ENCODE data around the gene ROBO2.

ROBO2 gene

DNA sequence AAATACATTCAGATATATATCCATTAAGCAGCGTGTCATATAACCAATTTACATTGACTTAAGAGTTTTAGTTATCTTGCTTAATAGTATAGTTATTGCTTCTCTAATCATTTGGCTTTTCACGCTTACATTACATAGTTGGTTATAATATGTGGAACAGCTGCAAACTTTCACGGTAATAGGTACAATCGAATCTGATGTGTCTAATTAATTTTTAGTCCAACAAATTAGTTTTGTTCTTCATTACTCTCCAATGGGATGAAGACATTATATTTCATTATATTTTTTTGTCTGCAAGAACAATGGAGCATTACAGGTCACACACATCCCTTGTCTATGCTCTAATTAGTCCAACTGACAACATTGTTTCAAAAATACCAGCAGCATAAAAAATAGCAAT lies 546.3 kb downstream of the ROBO2 start:
- no peak for DNase-seq (ENCODE audit: low read depth in 2 of 2)

GRCh38 chr3:77588863-77589262 lies 549.0 kb downstream of the ROBO2 start:
- no peak for DNase-seq (ENCODE audit: low read depth in 2 of 2)

GRCh38 chr3:77590191-77590590 lies 550.3 kb downstream of the ROBO2 start:
- DNase-seq (ENCODE audit: low read depth in 2 of 2) = no peak

DNA sequence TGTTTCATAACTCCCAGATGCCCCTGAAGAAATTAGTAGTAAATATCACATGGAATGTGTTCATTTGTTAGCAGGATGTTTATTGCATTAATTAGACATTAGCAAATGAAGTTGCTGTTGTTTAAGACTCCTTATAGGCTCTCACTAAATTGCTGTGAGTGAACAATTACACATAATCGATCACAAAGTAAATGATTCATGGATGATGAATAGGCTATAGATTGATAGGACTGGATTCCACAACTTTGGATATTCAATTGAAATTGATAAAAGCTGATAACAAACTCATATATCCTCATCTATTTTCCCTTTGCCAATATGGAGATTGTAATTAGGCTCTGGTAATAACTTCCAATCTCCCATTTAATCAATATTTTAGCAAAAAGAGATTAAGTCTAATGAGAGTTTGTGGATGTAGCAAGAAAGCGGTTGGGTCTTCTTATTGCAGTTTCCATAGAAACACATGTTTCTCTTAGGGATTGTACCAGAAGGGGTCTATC lies 555.5 kb downstream of the ROBO2 start:
- no peak for DNase-seq (ENCODE audit: low read depth in 2 of 2)

- no peak for DNase-seq (ENCODE audit: low read depth in 2 of 2)
These were observed 560.0 kb downstream of the ROBO2 start for GRCh38 chr3:77599948-77600347.

DNA sequence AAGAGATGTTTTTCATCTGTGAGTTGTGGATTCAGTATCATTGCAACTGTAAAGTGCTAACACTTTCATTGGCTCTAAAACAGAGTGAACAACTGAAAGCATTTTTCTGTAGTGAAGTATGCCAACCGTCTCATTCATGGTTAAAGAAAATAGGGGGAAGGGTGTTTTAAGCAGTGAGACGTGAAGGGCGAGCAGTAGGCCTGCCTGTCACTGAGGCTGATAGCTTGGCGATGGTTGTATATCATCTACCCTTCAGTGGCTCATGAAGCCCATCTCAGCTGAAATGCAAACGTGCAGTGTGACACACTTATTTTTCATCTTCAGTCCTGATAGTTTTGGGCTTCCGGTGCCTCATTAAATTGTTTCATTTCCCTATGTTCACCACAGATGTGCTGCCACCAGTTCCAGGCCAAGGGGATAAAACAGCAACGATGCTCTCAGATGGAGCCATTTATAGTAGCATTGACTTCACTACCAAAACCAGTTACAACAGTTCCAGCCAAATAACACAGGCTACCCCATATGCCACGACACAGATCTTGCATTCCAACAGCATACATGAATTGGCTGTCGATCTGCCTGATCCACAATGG lies 562.0 kb downstream of the ROBO2 start:
- DNase-seq (ENCODE audit: low read depth in 2 of 2) = no peak

GRCh38 chr3:77602722-77603121 lies 562.8 kb downstream of the ROBO2 start:
- no peak for DNase-seq (ENCODE audit: low read depth in 2 of 2)

DNA sequence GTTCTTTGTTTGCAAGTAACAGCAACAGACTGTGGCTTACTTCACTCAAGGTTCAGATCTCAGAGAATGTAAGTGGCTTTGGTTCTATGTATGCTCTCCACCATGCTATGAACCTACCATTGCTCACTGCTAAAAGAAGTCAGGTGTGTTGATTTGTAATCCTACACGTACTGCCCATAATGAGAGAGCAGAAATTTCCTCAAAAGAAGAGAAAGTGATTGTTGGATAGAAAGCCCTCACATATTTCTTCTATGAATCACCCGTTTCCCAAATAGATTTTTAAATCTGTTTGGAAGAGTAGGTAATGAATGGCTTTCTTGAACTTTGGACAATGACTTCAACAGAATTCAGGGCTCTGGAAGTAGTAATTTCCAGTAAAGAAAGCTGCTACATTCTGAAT lies 565.4 kb downstream of the ROBO2 start:
- no peak for DNase-seq (ENCODE audit: low read depth in 2 of 2)

DNA sequence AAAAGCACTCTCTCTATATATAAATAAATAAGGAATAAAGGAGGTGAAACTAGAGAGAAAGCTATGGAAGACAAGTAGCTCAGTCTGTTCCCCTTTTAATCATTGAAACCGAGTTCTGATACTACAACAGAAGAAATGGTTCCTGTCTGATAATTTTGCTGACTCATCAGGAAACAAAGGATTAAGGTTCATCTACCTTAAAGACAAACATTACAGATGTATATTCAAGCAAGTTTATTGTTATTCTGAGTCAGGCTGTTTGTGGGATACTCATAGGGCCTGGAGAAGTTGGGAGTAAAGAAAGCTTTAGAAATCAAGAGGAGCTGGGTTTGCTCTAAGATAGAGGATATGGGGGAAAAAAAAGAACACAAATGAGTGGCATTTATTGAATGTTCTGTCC lies 566.0 kb downstream of the ROBO2 start:
- DNase-seq (ENCODE audit: low read depth in 2 of 2) = no peak

DNA sequence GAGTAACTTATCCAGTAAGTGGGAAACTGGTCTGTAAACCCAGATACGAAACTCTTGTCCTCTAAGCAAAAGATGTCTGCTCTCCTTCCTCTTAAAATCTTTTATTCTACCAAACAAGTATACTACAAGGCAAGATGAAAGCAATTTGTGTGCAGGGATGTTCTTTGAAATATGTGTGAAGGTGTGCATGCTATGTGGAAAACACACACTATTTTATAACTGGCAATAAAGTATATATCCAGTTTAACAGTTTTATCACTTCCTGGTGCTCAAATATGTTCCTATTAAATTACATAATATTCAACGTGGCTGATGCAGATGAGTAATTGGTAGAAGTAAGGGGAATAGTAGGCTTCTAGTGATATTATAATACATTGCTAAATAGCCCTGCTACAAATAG lies 566.5 kb downstream of the ROBO2 start:
- DNase-seq (ENCODE audit: low read depth in 2 of 2) = no peak

GRCh38 chr3:77618686-77619085 lies 578.8 kb downstream of the ROBO2 start:
- no peak for DNase-seq (ENCODE audit: low read depth in 2 of 2)

DNA sequence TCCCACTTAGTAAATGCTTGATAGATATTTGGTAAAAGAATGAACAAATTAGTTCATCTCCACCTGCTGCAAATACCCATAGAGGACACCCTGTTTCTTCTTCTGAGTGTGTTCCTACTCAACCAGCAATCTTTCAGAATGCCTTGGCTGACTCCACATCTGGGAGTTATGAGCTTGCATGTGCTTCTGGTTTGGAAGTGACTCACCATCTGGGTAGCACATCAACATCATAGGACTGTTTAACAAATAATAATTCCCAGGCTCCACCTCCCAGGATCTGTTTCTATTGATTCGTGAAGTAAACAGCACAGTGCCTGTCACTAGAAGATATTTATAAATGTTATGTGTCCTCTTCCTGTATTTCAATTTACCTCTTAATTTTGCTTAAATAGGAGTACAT lies 580.1 kb downstream of the ROBO2 start:
- no peak for DNase-seq (ENCODE audit: low read depth in 2 of 2)

- DNase-seq (ENCODE audit: low read depth in 2 of 2) = no peak
These were observed 583.6 kb downstream of the ROBO2 start for GRCh38 chr3:77623500-77623899.

- no peak for DNase-seq (ENCODE audit: low read depth in 2 of 2)
These were observed 586.3 kb downstream of the ROBO2 start for GRCh38 chr3:77626157-77626556.

- no peak for DNase-seq (ENCODE audit: low read depth in 2 of 2)
These were observed 608.3 kb downstream of the ROBO2 start for GRCh38 chr3:77648214-77648613.

DNA sequence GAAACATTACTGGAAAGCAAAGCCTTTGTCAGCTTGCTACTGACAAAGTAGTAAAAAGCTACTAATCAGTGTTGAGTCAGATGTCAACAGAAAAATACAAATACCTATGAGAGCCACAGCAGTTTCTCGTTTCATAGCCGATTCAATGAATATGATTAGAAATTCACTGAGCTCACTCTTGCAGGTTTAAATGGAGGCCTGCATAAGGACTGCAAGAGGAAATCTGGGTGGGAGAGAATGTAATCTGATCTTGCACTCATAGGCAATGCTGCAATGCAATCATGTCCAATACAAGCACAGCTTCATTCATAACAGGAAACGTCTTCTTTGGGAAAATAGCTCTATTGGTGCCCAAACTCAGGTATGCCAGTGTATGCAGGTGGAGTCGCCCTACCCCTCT lies 608.8 kb downstream of the ROBO2 start:
- DNase-seq (ENCODE audit: low read depth in 2 of 2) = no peak

DNA sequence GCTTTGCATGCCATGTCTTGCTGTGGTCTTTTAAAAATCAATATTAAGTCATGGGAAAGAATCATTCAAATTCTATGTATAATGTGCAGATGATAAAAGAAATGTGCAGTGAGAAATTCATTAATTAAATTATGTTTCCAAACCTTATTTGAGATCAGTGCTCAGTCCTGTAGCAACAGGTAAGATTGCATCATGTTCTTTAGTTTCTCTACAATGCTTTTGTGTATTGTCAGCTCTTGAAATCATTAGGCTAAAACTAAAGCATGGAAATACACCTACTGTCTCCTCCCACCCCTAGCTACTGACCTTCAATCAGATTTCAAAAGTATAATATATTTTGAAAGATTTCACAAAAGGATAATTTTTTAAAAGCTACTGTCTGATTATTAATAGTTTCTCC lies 612.7 kb downstream of the ROBO2 start:
- DNase-seq (ENCODE audit: low read depth in 2 of 2) = no peak

- DNase-seq (ENCODE audit: low read depth in 2 of 2) = no peak
These were observed 615.5 kb downstream of the ROBO2 start for GRCh38 chr3:77655396-77655795.

GRCh38 chr3:77660718-77661117 lies 620.8 kb downstream of the ROBO2 start:
- no peak for DNase-seq (ENCODE audit: low read depth in 2 of 2)

DNA sequence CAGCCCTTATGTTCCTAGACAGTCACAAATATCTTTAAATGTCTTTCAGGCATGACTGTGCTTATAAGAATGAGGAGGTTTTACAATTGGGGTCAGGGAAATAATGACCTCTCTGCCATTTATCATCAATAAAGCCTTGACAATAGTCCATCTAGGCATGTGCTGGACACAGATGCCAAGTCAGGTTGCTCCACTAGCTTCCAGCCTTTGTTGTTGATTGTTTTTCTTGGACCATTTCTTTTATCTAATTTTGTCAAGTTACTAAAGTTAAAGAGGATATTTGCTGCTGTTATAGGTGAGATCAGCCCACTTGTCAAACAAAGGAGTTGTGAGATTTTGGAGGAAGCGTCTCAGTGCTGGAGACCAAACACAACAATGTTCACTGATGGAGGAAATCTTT lies 628.0 kb downstream of the ROBO2 start:
- DNase-seq (ENCODE audit: low read depth in 2 of 2) = no peak

- DNase-seq (ENCODE audit: low read depth in 2 of 2) = no peak
These were observed 628.5 kb downstream of the ROBO2 start for GRCh38 chr3:77668376-77668775.

DNA sequence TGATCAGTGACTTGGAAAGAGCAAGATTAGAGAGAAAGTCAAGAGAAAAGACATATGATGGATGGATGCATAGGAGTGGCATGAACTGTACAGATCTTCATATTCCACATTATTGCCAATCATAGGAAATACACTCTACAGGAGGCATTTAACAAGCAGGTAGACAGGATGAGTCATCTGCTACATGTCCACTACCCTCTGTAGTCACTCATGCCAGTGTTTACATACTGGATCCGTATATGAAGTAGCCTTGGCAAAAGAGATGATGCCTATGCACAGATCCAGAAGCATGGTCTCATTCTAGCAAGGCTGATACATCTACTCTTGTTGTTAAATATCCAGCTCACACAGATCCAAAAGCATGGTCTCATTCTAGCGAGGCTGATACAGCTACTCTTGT lies 632.1 kb downstream of the ROBO2 start:
- no peak for DNase-seq (ENCODE audit: low read depth in 2 of 2)

- DNase-seq (ENCODE audit: low read depth in 2 of 2) = no peak
These were observed 642.3 kb downstream of the ROBO2 start for GRCh38 chr3:77682162-77682561.

DNA sequence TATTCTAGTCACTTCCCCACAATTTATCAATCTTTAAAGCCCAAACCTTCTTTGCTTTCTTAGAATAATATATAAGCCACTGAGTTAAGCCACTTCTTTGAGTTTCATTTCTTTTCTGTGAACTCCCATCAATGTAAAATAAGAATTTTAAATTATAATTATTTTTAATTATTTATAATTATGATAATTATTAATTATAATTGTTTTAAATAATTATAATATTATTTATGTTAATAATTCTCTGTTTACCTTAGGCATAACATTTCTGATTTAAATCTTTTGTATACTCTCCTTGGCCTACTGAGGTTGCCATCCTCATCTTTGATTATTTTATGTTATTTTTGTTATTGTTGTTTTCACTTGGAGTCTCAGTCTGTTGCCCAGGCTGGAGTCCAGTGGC lies 644.2 kb downstream of the ROBO2 start:
- DNase-seq (ENCODE audit: low read depth in 2 of 2) = no peak
